GM23248 (cell line): Measurements from ENCODE around the gene KDELR1.
"Not testable (repeated sequence)": the region's sequence is repeated elsewhere in the genome, so short reads cannot be mapped to it uniquely, and the experiment has no call there.

Experiments
- EZH2 ChIP-seq: fragments of 200-600 bp; sonication (generic); IDR thresholded peaks from 2 replicates; pipeline ENCODE4 v1.6.1; 2018; ENCODE audit warnings: antibody characterized with exemption, mild to moderate bottlenecking; ENCODE audit not compliant: insufficient read depth, poor library complexity, severe bottlenecking
- EZH2phosphoT487 ChIP-seq: fragments of 200-600 bp; sonication (generic); IDR thresholded peaks from 2 replicates; pipeline ENCODE4 v1.6.1; 2018; ENCODE audit warnings: antibody characterized with exemption, moderate library complexity, mild to moderate bottlenecking, low read depth; ENCODE audit not compliant: insufficient read depth

DNA sequence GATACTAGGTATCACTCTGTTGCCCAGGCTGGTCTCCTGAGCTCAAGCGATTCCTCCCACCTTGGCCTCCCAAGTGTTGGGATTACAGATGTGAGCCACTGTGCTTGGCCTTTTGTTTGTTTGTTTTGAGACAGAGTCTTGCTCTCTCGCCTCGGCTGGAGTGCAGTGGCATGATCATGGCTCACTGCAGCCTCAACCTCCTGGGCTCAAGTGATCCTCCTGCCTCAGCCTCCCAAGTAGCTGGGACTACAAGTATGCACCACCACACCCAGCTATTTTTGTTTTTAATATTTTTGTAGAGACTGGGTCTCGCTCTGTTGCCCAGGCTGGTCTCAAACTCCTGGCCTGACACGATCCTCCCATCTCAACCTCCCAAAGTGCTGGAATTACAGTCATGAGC lies 19.6 kb downstream of the KDELR1 start:
- not testable (repeated sequence) for TF ChIP-seq EZH2, EZH2phosphoT487
